Measurements from ENCODE around the gene GNG3.

GRCh38 chr11:62678770-62679696, 28.4 kb upstream of the GNG3 start, which contains the start of gene UBXN1:
- TF ChIP-seq CTCF (IDR thresholded peaks at IDR 0.05; ENCODE audit: low read depth, low read length, poor library complexity, severe bottlenecking) (no peak), EZH2phosphoT487 (IDR thresholded peaks at IDR 0.05; ENCODE audit: borderline replicate concordance, low read length) (no peak)

Data from DOHH2 (cell line).